K562 (cell line): ENCODE measurements around the gene TVP23A. TPM values are rescaled to one million over a fixed set of nuclear protein-coding genes. Genes with fewer than 3 reads are reported as not detected.

Source experiments
- ARID3A ChIP-seq: IDR thresholded peaks from 2 replicates; pipeline ENCODE4 v1.6.1; 2012; ENCODE audit warnings: low read depth, low read length, improper control_type of control experiment, borderline replicate concordance
- CC2D1A ChIP-seq: fragments of 450-650 bp; IDR thresholded peaks from 2 replicates; pipeline ENCODE4 v1.6.1; 2017; ENCODE audit warnings: mild to moderate bottlenecking
- DIDO1 ChIP-seq: fragments of 450-650 bp; IDR thresholded peaks from 2 replicates; pipeline ENCODE4 v1.6.1; 2016; ENCODE audit warnings: low read depth, missing biosample characterization, missing genetic modification characterization
- ELF1 ChIP-seq: fragments of 200-800 bp; sonication (Bioruptor generic); IDR thresholded peaks from 2 replicates; pipeline ENCODE4 v1.6.1; 2016; ENCODE audit warnings: missing genetic modification characterization, missing compliant biosample characterization
- EP400 ChIP-seq: fragments of 450-650 bp; IDR thresholded peaks from 2 replicates; pipeline ENCODE4 v1.6.1; 2017; ENCODE audit warnings: antibody characterized with exemption, mild to moderate bottlenecking, moderate library complexity
- FOS ChIP-seq: IDR thresholded peaks from 3 replicates; pipeline ENCODE4 v1.6.1; 2011; ENCODE audit not compliant: insufficient read length; ENCODE audit errors: extremely low read depth
- FOXJ3 ChIP-seq: sonication (generic); formaldehyde crosslinking; IDR thresholded peaks from 2 replicates; pipeline ENCODE4 v1.4.0; 2020; ENCODE audit warnings: mild to moderate bottlenecking, missing genetic modification reagents
- KAT2B ChIP-seq: IDR thresholded peaks from one replicate; pipeline ENCODE4 v1.6.1; 2012; ENCODE audit warnings: low read depth, mild to moderate bottlenecking, control low read depth, inconsistent platforms, low read length, moderate library complexity
- KDM1A ChIP-seq, 2 experiments: fragments of 450-650 bp; IDR thresholded peaks; 2 replicates each; pipeline ENCODE4 v1.6.1; 2016; ENCODE audit warnings: mild to moderate bottlenecking in 2 of 2
- NR2F6 ChIP-seq: fragments of 450-650 bp; formaldehyde crosslinking; IDR thresholded peaks from 2 replicates; pipeline ENCODE4 v1.4.0; 2020; ENCODE audit warnings: mild to moderate bottlenecking
- POLR2AphosphoS2 ChIP-seq: IDR thresholded peaks from 2 replicates; pipeline ENCODE4 v1.6.1; 2012; ENCODE audit warnings: low read length, improper control_type of control experiment
- POLR2H ChIP-seq: IDR thresholded peaks from 2 replicates; pipeline ENCODE4 v1.6.1; 2016; ENCODE audit warnings: missing genetic modification characterization, low read depth, mild to moderate bottlenecking, control low read depth, missing compliant biosample characterization, moderate library complexity
- SAFB2 ChIP-seq: fragments of 200-400 bp; formaldehyde crosslinking; IDR thresholded peaks from 2 replicates; pipeline ENCODE4 v1.6.1; 2018; ENCODE audit warnings: borderline replicate concordance, low read length, low read depth, moderate library complexity; ENCODE audit not compliant: severe bottlenecking
- SFPQ ChIP-seq: fragments of 200-400 bp; formaldehyde crosslinking; IDR thresholded peaks from 2 replicates; pipeline ENCODE4 v1.6.1; 2017; ENCODE audit warnings: mild to moderate bottlenecking, low read depth, low read length, moderate library complexity
- SMC3 ChIP-seq: conservative IDR thresholded peaks from 2 replicates; pipeline ENCODE4 v1.6.1; 2011; ENCODE audit warnings: low read depth, low read length, improper control_type of control experiment; ENCODE audit not compliant: insufficient read depth
- SNIP1 ChIP-seq: fragments of 450-650 bp; IDR thresholded peaks from 2 replicates; pipeline ENCODE4 v1.7.1; 2017; ENCODE audit warnings: low read depth, mild to moderate bottlenecking
- TCF15 ChIP-seq: fragments of 250-450 bp; sonication (Bioruptor Pico); IDR thresholded peaks from 2 replicates; pipeline ENCODE4 v1.8.0; 2022; ENCODE audit warnings: moderate library complexity, mild to moderate bottlenecking, inconsistent platforms
- TEAD1 ChIP-seq, 2 experiments: fragments of 450-650 bp in 1 of 2; sonication (generic) in 1 of 2; formaldehyde crosslinking; IDR thresholded peaks; 2 replicates each; pipeline versions ENCODE4 v1.4.0 to v1.8.0; 2020 to 2022; ENCODE audit warnings: mild to moderate bottlenecking in 2 of 2, missing genetic modification reagents in 1 of 2
- VEZF1 ChIP-seq: fragments of 200-800 bp; sonication (Bioruptor generic); IDR thresholded peaks from 2 replicates; pipeline ENCODE4 v1.6.1; 2017; ENCODE audit warnings: missing genetic modification characterization, missing compliant biosample characterization
- ZNF41 ChIP-seq: fragments of 250-450 bp; sonication (Bioruptor Pico); conservative IDR thresholded peaks from 2 replicates; pipeline ENCODE4 v1.4.0; 2020; ENCODE audit warnings: mild to moderate bottlenecking
- ZNF561 ChIP-seq: fragments of 450-650 bp; formaldehyde crosslinking; conservative IDR thresholded peaks from 2 replicates; pipeline ENCODE4 v1.4.0; 2020; ENCODE audit warnings: mild to moderate bottlenecking, moderate library complexity
- ZNF707 ChIP-seq: fragments of 250-450 bp; sonication (Bioruptor Pico); conservative IDR thresholded peaks from 2 replicates; pipeline ENCODE4 v1.8.0; 2022; ENCODE audit warnings: inconsistent platforms, mild to moderate bottlenecking, moderate library complexity
- ZNF766 ChIP-seq: fragments of 200-800 bp; sonication (Bioruptor generic); conservative IDR thresholded peaks from 2 replicates; pipeline ENCODE4 v1.6.1; 2016; ENCODE audit warnings: missing genetic modification characterization, missing compliant biosample characterization
- ZNF785 ChIP-seq: fragments of 250-450 bp; sonication (Bioruptor Pico); IDR thresholded peaks from 2 replicates; pipeline ENCODE4 v1.4.0; 2020; ENCODE audit warnings: mild to moderate bottlenecking
- polyA plus RNA-seq, 8 experiments: library from polyadenylated mRNA; depleted of rRNA in 4 of 8; stranded (reverse) in 5 of 8; unstranded in 3 of 8; fragments of >200 nt; fragmentation: Nextera tagmentation in 2 of 8; fragmentation: Illumina TruSeq in 1 of 8; extraction: Ambion mirVana in 2 of 8; extraction: Trizol in 1 of 8; gene quantifications; 2 replicates each; pipeline versions ENCODE4 v1.2.1 to v1.2.3, GENCODE V29; 2011 to 2014; ENCODE audit warnings: inconsistent platforms in 1 of 8, missing spikeins in 1 of 8
- total RNA-seq, 7 experiments: library from RNA; depleted of rRNA in 6 of 7; stranded (reverse); fragments of >200 nt in 6 of 7; fragmentation: Illumina TruSeq in 2 of 7; extraction: Trizol in 2 of 7; gene quantifications; 2 replicates each; pipeline versions ENCODE4 v1.2.1 to v1.2.3, GENCODE V29; 2011 to 2021; ENCODE audit warnings: low replicate concordance in 1 of 7

The TVP23A gene
- total and polyA plus RNA-seq, 9 of the 15 experiments (the other 6 are each of a cell fraction or from before 2014, with no cell fraction given) = 0.04 to 0.77 (median 0.10) TPM; not detected in 3

DNA sequence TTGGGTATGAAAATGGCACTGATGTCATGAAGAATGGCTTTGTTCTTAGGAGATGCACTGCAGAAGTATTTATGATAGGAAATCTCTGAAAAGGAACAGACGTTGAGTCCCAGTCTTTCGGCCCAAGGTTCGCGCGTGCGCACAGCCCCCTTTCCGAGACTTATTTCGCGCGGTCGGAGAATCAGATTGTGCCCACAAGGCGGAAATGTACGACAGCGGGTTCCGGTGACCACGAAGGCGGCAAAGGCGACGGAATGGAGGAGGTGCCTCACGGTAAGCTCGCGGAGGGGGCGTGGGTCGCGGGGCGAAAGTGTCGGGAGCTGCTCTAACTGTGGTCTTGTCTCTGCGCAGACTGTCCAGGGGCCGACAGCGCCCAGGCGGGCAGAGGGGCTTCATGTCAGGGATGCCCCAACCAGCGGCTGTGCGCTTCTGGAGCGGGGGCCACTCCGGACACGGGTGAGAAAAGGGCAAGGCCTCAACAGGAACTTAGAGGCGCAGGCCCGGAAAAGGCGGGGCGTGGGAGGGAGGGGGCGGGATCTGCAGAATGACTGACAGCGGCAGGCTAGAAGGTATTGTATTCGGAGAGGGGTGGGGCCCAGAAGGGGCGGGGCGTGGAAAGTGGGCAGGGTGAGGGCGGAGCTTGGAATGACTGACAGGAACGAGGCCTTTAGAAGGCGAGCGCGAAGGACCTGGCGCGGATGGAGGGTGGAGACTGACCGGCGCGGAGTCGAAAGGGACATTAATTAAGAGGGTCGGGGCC lies 74.8 kb downstream of the TVP23A start, which contains the start of gene NUBP1 (continued):
- TF ChIP-seq SMC3 (no peak), TCF15 (CRISPR knock-in tag) (no peak), ELF1 (tag) (peak; percentile 91), SFPQ (no peak), SNIP1 (no peak), POLR2H (tag) (peak; percentile 88), FOXJ3 (CRISPR knock-in tag) (no peak), ZNF766 (CRISPR knock-in tag) (no peak), ZNF41 (CRISPR knock-in tag) (no peak), FOS (no peak), KAT2B (no peak), VEZF1 (CRISPR knock-in tag) (peak; percentile 88), KDM1A (IDR thresholded peaks at IDR 0.05) (no peak), ZNF785 (no peak), SAFB2 (no peak), EP400 (peak; percentile 98), TEAD1 (CRISPR knock-in tag; IDR thresholded peaks at IDR 0.05) (peak; percentile 67 to 87; a peak in 2 of 4 replicates), ZNF707 (CRISPR knock-in tag) (no peak), DIDO1 (tag) (peak; percentile 57; the same call in 1 of the 2 replicates), ZNF561 (CRISPR knock-in tag) (no peak), CC2D1A (no peak), POLR2AphosphoS2 (no peak), NR2F6 (CRISPR knock-in tag) (no peak), ARID3A (no peak)
